ENCODE measurements around the gene HLCS.

Gene HLCS

DNA sequence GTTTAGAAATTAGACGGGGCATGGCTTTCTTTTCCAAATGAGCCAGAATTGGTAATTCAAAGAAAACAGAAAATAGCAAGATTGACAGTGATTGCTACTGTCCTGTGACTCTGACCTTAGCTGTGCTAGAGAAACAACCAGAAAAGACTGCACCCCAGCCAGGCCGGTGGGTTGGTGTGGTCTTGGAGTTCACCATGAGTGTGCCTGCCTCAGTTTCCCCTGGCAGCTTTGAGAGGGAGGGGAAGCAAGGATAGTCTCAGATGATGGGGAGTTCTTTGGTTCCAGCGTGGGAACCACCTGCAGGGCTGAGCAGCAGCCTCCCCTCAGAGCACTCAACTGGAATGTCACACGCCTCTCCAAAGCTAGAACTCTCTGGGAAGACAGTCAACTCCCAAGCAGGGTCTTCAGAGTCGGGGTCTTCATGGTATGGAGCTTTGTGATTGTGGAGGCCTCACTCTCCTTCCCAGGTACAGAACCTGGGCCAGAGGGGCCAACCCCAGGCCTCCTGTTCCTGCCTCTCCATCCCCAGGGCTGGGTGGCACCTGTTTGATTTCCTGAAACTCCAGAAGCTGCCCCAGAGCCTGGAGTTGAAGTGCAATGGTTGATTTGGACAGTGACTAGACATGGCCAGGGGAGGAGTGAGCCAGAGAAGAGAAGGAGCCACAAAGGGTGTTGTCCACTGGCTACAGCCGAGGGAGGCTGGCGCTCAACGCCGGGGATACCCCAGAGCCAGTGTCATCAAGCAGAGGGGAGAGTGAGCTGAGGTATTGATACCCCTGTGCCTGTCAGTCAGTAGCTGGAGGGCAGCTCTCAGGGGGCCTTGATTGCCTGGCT lies 231.9 kb downstream of the HLCS start:
- Histone ChIP-seq H3K27ac (no peak overlapping the region), H3K27me3 (ENCODE audit: insufficient read depth, low read depth, severe bottlenecking) (no peaks in the 10 kb centered on the region), H3K9me3 (ENCODE audit: severe bottlenecking) (peaks cover 13% of the 10 kb centered on the region), H3K4me3 (ENCODE audit: low read depth, low read length) (no peak overlapping the region), H3K36me3 (no peaks in the 10 kb centered on the region)
- no peak for DNase-seq
- no peak for TF ChIP-seq CTCF (IDR thresholded peaks at IDR 0.05; ENCODE audit: low read depth, low read length)

DNA sequence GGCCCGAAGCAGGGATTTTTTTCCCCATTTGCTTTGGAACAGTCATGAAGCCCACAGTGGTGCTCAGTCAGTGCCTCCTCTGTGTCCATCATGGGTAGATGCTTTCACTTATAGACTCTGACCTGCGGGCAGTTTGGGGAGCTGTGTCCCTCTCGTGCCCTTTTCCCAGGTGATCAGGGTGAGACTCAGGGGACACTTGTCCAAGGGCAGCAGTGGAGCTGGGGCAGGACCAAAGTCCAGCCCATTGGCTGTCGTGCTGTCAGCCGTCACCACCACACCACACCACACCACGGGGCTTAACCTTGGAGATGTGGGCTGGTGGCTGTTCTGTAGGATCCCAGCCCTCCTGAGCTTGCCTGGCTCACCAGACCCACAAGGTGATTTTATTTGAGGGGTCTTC lies 232.6 kb downstream of the HLCS start:
- no peak for DNase-seq
- H3K4me3 ChIP-seq (ENCODE audit: low read depth, low read length), result no peak overlapping the region
- peaks cover 13% of the 10 kb centered on the region for H3K9me3 ChIP-seq (ENCODE audit: severe bottlenecking)
- no peak for TF ChIP-seq CTCF (IDR thresholded peaks at IDR 0.05; ENCODE audit: low read depth, low read length)
- no peaks in the 10 kb centered on the region for H3K36me3 ChIP-seq
- no peak overlapping the region for H3K27ac ChIP-seq
- no peaks in the 10 kb centered on the region for H3K27me3 ChIP-seq (ENCODE audit: insufficient read depth, low read depth, severe bottlenecking)

GRCh38 chr21:36732761-36733160 lies 233.7 kb downstream of the HLCS start:
- Histone ChIP-seq H3K36me3 (no peaks in the 10 kb centered on the region), H3K9me3 (ENCODE audit: severe bottlenecking) (peaks cover 13% of the 10 kb centered on the region), H3K27ac (no peak overlapping the region), H3K27me3 (ENCODE audit: insufficient read depth, low read depth, severe bottlenecking) (no peaks in the 10 kb centered on the region), H3K4me3 (ENCODE audit: low read depth, low read length) (no peak overlapping the region)
- TF ChIP-seq CTCF (IDR thresholded peaks at IDR 0.05; ENCODE audit: low read depth, low read length), result no peak
- no peak for DNase-seq

DNA sequence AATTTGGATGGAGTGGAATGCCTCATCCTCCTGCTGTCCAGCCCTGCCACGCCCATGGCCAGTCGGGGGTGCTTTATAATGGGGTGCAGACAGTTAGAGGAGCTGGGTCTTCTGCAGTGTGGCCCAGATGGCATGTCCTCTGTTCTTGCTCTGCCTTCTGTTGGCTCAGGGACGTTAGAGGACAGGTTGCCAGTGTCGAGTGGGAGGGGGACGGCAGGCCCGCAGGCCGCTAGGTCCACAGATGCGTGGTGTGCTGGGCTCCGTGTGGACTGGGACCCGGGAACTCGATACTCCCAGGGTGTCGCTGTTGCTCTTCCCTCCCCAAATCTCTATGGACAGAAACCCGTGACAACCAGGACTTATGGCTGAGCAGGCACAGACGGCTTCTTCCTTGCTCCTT lies 234.3 kb downstream of the HLCS start:
- H3K9me3 ChIP-seq (ENCODE audit: severe bottlenecking), result peaks cover 10% of the 10 kb centered on the region
- no peaks in the 10 kb centered on the region for H3K36me3 ChIP-seq
- H3K27ac ChIP-seq, result no peak overlapping the region
- no peak for TF ChIP-seq CTCF (IDR thresholded peaks at IDR 0.05; ENCODE audit: low read depth, low read length)
- H3K27me3 ChIP-seq (ENCODE audit: insufficient read depth, low read depth, severe bottlenecking), result no peaks in the 10 kb centered on the region
- no peak for DNase-seq
- no peak overlapping the region for H3K4me3 ChIP-seq (ENCODE audit: low read depth, low read length)

GRCh38 chr21:36730291-36731281 lies 235.9 kb downstream of the HLCS start:
- Histone ChIP-seq H3K36me3 (no peaks in the 10 kb centered on the region), H3K27me3 (ENCODE audit: insufficient read depth, low read depth, severe bottlenecking) (no peaks in the 10 kb centered on the region), H3K27ac (no peak overlapping the region), H3K4me3 (ENCODE audit: low read depth, low read length) (no peak overlapping the region), H3K9me3 (ENCODE audit: severe bottlenecking) (peaks cover 10% of the 10 kb centered on the region)
- no peak for DNase-seq
- no peak for TF ChIP-seq CTCF (IDR thresholded peaks at IDR 0.05; ENCODE audit: low read depth, low read length)

Data from WERI-Rb-1 (cell line).